CD4-positive, alpha-beta T cell (primary cell): ENCODE data around the gene ZBTB46. TPM values are rescaled to one million over a fixed set of nuclear protein-coding genes. Genes with fewer than 3 reads are reported as not detected.

Experiments used
- ATAC-seq: fragments of 200-7000 bp; cut with Tn5 transposase; one replicate; pipeline ENCODE4 v1.10.0; 2022; ENCODE audit warnings: mild to moderate bottlenecking; ENCODE audit not compliant: poor library complexity
- CTCF ChIA-PET: fragments of 350-600 bp; sonication (Branson Sonifier 250); formaldehyde crosslinking; loops from one replicate; lab custom pipeline; 2021; ENCODE audit warnings: antibody characterized with exemption, inconsistent platforms; lab: Charles Lee
- POLR2A ChIA-PET: fragments of 350-600 bp; sonication (Branson Sonifier 250); formaldehyde crosslinking; loops from one replicate; lab custom pipeline; 2021; ENCODE audit warnings: antibody characterized with exemption, inconsistent platforms; lab: Charles Lee
- DNase-seq, 14 experiments: peaks; one replicate each; pipeline ENCODE4 v3.0.0-alpha.2; 2013 to 2020; ENCODE audit warnings: mixed read lengths in 2 of 14
- H3K27ac ChIP-seq, 2 donors: one replicate each; pipeline versions ENCODE4 v1.5.1 to v1.7.0; 2013; ENCODE audit warnings: low read length in 2 of 2, low read depth in 1 of 2, mild to moderate bottlenecking in 1 of 2
- H3K27me3 ChIP-seq, 2 experiments: 1 replicate in 1 of 2; 2 replicates in 1 of 2; pipeline versions ENCODE4 v1.6.1 to v1.7.0; 2013; ENCODE audit warnings: low read length in 2 of 2, control low read depth in 1 of 2, mild to moderate bottlenecking in 1 of 2, moderate library complexity in 1 of 2; ENCODE audit not compliant: insufficient read depth in 2 of 2, control insufficient read depth in 1 of 2
- H3K36me3 ChIP-seq: one replicate; pipeline ENCODE4 v1.6.1; 2013; ENCODE audit warnings: low read length, control low read depth; ENCODE audit not compliant: insufficient read depth
- H3K4me1 ChIP-seq: one replicate; pipeline ENCODE4 v1.6.1; 2013; ENCODE audit warnings: low read length, control low read depth; ENCODE audit not compliant: insufficient read depth
- H3K4me3 ChIP-seq: one replicate; pipeline ENCODE4 v1.5.1; 2013; ENCODE audit warnings: mild to moderate bottlenecking, low read length, moderate library complexity
- H3K9me3 ChIP-seq, 2 experiments: 1 replicate in 1 of 2; 2 replicates in 1 of 2; pipeline versions ENCODE4 v1.6.1 to v1.7.0; 2013; ENCODE audit warnings: low read length in 2 of 2, mild to moderate bottlenecking in 2 of 2, control low read depth in 1 of 2, moderate library complexity in 1 of 2; ENCODE audit not compliant: control insufficient read depth in 1 of 2, insufficient read depth in 1 of 2
- H3K27ac Mint-ChIP-seq: one replicate; pipeline ENCODE4 v1.8.0; 2020; ENCODE audit warnings: mixed read lengths
- H3K27me3 Mint-ChIP-seq: one replicate; pipeline ENCODE4 v1.8.0; 2021; ENCODE audit warnings: mixed read lengths
- H3K36me3 Mint-ChIP-seq: one replicate; pipeline ENCODE4 v1.8.0; 2021; ENCODE audit warnings: low read depth, mixed read lengths
- H3K4me1 Mint-ChIP-seq: one replicate; pipeline ENCODE4 v1.8.0; 2021; ENCODE audit warnings: low read depth, mixed read lengths
- H3K4me3 Mint-ChIP-seq: one replicate; pipeline ENCODE4 v1.8.0; 2020; ENCODE audit warnings: mild to moderate bottlenecking, mixed read lengths
- H3K9me3 Mint-ChIP-seq: one replicate; pipeline ENCODE4 v1.8.0; 2020; ENCODE audit warnings: mixed read lengths
- intact Hi-C, 2 experiments: fragments of 100-400 bp; cut with DNase I in 1 of 2; cut with micrococcal nuclease in 1 of 2; formaldehyde crosslinking; loops; one replicate each; pipeline versions ENCODE4 v1.15.1 to v1.9.0; 2023 to 2025; cut with DNase I, micrococcal nuclease
- polyA plus RNA-seq, 2 donors: library from polyadenylated mRNA; unstranded; fragments of 120-200 nt; gene quantifications; one replicate each; pipeline ENCODE4 v1.2.1, GENCODE V29; 2013
- total RNA-seq, 174 experiments: library from RNA in 2 of 174; stranded (reverse) in 2 of 174; gene quantifications; one replicate each; pipeline ENCODE4 v1.2.3 and lab custom pipeline; 2021 to 2026
- TF ChIP-seq, protein P1 (sequence below): fragments of 200-600 bp; IDR thresholded peaks from one replicate; pipeline ENCODE4 v1.8.0; 2022; ENCODE audit warnings: antibody characterized with exemption, mild to moderate bottlenecking

ZBTB46 gene
- total RNA-seq (under 1 TPM; 0.08 to 0.34 TPM), total RNA-seq (lab: John Stamatoyannopoulos, UW) (0.17 to 7.0 (median 1.3) reads per million in 172 experiments)
- polyA plus RNA-seq (2013, experiment 1 of 2) = 2.3 TPM
- polyA plus RNA-seq (2013, experiment 2 of 2) = 3.0 TPM

DNA sequence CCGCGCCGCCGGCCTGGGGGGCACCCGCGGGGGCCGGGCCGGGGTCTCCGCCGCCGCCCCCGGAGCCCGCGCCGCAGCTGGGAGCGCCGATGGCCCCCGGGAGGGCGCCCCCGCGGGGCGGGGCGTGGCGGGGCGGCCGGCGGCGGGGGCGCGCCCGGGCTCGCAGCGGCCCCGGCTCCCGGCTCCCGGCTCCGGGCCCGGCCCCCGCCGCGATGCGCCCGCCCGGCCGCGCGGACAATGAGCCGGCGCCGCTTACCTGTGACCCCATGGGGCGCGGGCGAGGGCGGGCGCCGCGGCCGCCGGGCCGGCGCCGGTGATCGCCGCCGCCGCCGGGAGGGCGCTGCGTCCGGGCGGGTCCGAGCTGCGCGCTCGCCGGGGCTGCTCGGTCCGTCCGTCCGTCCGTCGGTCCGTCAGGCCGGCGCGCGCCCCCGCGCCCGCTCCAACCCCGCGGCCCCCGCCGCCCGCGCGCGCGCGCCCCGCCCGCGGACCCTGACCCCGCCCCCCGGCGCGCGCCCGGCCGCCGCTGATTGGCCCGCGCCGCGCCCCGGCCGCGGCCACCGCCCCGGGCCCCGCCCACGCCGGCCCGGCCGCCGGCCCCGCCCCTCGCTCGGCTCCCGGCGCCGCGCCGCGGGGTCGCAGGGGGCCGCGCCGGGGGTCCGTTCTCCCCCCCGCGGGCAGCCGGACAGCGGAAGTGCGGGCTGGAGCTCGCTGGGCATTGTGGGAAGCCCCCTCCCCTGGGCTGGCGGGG lies at the start of gene ZBTB46:
Gene ZBTB46 (minus strand): TSS at position 424 of the 748 bp plus-strand sequence. CDS start 40,507 bp downstream, outside the sequence.
- no peak for ATAC-seq
- Histone ChIP-seq H3K27me3 (peaks cover 34 to 35% of the 10 kb centered on the region in 2 experiments), H3K27ac (no peak within 1 kb of the TSS), H3K9me3 (no peaks in the 10 kb centered on the region), H3K4me1 (peaks cover 15% of the 10 kb centered on the region), H3K36me3 (no peaks in the 10 kb centered on the region), H3K4me3 (peak within 1 kb of the TSS; percentile 37)
- H3K4me3 Mint-ChIP-seq = peak within 1 kb of the TSS; percentile 90
- no peaks in the 10 kb centered on the region for H3K9me3 Mint-ChIP-seq
- ChIA-PET CTCF (no interaction called here), POLR2A (no interaction called here)
- no peak within 1 kb of the TSS for H3K27ac Mint-ChIP-seq
- H3K4me1 Mint-ChIP-seq = peaks cover 10% of the 10 kb centered on the region
- H3K27me3 Mint-ChIP-seq = peaks cover 47% of the 10 kb centered on the region
- H3K36me3 Mint-ChIP-seq = no peaks in the 10 kb centered on the region
- intact Hi-C loops = no loop called here
- DNase-seq = peak in 2 of 14 experiments; percentile 33 to 56
- TF ChIP-seq, protein P1, sequence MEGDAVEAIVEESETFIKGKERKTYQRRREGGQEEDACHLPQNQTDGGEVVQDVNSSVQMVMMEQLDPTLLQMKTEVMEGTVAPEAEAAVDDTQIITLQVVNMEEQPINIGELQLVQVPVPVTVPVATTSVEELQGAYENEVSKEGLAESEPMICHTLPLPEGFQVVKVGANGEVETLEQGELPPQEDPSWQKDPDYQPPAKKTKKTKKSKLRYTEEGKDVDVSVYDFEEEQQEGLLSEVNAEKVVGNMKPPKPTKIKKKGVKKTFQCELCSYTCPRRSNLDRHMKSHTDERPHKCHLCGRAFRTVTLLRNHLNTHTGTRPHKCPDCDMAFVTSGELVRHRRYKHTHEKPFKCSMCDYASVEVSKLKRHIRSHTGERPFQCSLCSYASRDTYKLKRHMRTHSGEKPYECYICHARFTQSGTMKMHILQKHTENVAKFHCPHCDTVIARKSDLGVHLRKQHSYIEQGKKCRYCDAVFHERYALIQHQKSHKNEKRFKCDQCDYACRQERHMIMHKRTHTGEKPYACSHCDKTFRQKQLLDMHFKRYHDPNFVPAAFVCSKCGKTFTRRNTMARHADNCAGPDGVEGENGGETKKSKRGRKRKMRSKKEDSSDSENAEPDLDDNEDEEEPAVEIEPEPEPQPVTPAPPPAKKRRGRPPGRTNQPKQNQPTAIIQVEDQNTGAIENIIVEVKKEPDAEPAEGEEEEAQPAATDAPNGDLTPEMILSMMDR = no peak

GRCh38 chr20:63878899-63879663 lies 48.0 kb upstream of the ZBTB46 start:
- Histone ChIP-seq H3K9me3 (no peaks in the 10 kb centered on the region), H3K4me3 (no peak overlapping the region), H3K27ac (no peak overlapping the region), H3K36me3 (peaks cover 68% of the 10 kb centered on the region), H3K27me3 (no peaks in the 10 kb centered on the region), H3K4me1 (no peaks in the 10 kb centered on the region)
- peaks cover 49% of the 10 kb centered on the region for H3K36me3 Mint-ChIP-seq
- DNase-seq = no peak
- no peak overlapping the region for H3K4me3 Mint-ChIP-seq
- intact Hi-C loops = no loop called here
- no peak for ATAC-seq
- TF ChIP-seq, protein P1 = no peak
- CTCF ChIA-PET = no interaction called here
- H3K9me3 Mint-ChIP-seq = no peaks in the 10 kb centered on the region
- POLR2A ChIA-PET = no interaction called here
- H3K27me3 Mint-ChIP-seq = no peaks in the 10 kb centered on the region
- no peaks in the 10 kb centered on the region for H3K4me1 Mint-ChIP-seq
- H3K27ac Mint-ChIP-seq = no peak overlapping the region

DNA sequence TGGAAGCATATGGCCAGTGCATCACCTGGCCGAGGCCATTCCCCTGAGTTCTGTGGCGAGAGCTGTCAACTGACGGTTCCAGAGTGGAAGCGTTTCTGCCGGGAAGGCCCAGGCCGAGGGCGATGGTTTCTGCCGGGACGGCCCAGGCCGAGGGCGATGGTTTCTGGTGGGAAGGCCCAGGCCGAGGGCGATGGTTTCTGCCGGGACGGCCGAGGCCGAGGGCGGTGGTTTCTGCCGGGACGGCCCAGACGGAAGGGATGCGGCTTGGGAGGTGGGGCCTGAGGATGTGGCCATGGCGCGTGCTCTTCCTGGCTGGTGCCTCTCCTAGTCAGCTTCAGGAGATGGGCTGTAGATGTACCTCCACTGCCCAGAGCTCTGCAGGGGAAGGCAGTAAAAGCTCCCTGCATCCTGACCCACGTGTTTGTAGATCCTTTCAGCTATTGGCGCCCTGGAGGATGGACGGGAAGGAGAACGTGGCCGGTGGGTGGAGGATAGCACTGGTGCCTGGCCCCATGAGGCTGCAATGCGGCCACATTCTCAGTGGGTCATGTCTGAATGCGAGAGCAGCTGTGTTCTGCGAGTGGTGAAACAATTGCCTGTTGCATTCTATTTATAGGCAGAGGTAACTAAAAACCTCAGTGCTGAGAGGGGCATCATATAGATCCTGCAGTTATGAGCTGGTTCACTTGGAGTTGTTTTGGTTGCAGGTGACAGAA lies 46.8 kb upstream of the ZBTB46 start:
- H3K36me3 ChIP-seq = peaks cover 66% of the 10 kb centered on the region
- Mint-ChIP-seq H3K27me3 (no peaks in the 10 kb centered on the region), H3K4me3 (no peak overlapping the region), H3K36me3 (peaks cover 50% of the 10 kb centered on the region), H3K4me1 (peaks cover 4% of the 10 kb centered on the region), H3K9me3 (no peaks in the 10 kb centered on the region), H3K27ac (no peak overlapping the region)
- H3K9me3 ChIP-seq = no peaks in the 10 kb centered on the region
- H3K4me3 ChIP-seq = no peak overlapping the region
- DNase-seq (no peak), ATAC-seq (no peak)
- intact Hi-C loops = no loop called here
- H3K27me3 ChIP-seq = no peaks in the 10 kb centered on the region
- peaks cover 9% of the 10 kb centered on the region for H3K4me1 ChIP-seq
- CTCF ChIA-PET = no interaction called here
- TF ChIP-seq, protein P1 = no peak
- POLR2A ChIA-PET = no interaction called here
- H3K27ac ChIP-seq = no peak overlapping the region
